ENCODE measurements around the gene PARD3.

Gene PARD3

GRCh38 chr10:34713875-34714274 lies 101.2 kb downstream of the PARD3 start:
- no peaks in the 10 kb centered on the region for H3K27me3 ChIP-seq (ENCODE audit: control insufficient read depth, insufficient read depth, low read length)
- H3K27ac ChIP-seq: no peak overlapping the region
- peaks cover 43% of the 10 kb centered on the region for H3K79me2 ChIP-seq
- no peak for TF ChIP-seq CTCF (IDR thresholded peaks at IDR 0.05)
- H3K9me3 ChIP-seq (ENCODE audit: control insufficient read depth, low read length): no peaks in the 10 kb centered on the region
- H3K9ac ChIP-seq: no peak overlapping the region
- no peak overlapping the region for H2AFZ ChIP-seq
- peaks cover 11% of the 10 kb centered on the region for H3K4me1 ChIP-seq
- H3K36me3 ChIP-seq (ENCODE audit: control insufficient read depth, insufficient read depth, low read length): no peaks in the 10 kb centered on the region
- H3K4me2 ChIP-seq (ENCODE audit: low read length): no peak overlapping the region
- H3K4me3 ChIP-seq (ENCODE audit: low read depth, low read length): no peak overlapping the region

- H3K79me2 ChIP-seq: peaks cover 31% of the 10 kb centered on the region
- H3K27ac ChIP-seq: peak overlapping the region; percentile 37
- H3K4me1 ChIP-seq: peaks cover 11% of the 10 kb centered on the region
- no peaks in the 10 kb centered on the region for H3K36me3 ChIP-seq (ENCODE audit: control insufficient read depth, insufficient read depth, low read length)
- no peak overlapping the region for H3K4me3 ChIP-seq (ENCODE audit: low read depth, low read length)
- H3K4me2 ChIP-seq (ENCODE audit: low read length): no peak overlapping the region
- no peak for TF ChIP-seq CTCF (IDR thresholded peaks at IDR 0.05)
- H3K27me3 ChIP-seq (ENCODE audit: control insufficient read depth, insufficient read depth, low read length): no peaks in the 10 kb centered on the region
- H3K9ac ChIP-seq: no peak overlapping the region
- H3K9me3 ChIP-seq (ENCODE audit: control insufficient read depth, low read length): no peaks in the 10 kb centered on the region
- no peak overlapping the region for H2AFZ ChIP-seq
These were observed 103.6 kb downstream of the PARD3 start for GRCh38 chr10:34711500-34711899.

- no peak overlapping the region for H3K27ac ChIP-seq
- no peaks in the 10 kb centered on the region for H3K27me3 ChIP-seq (ENCODE audit: control insufficient read depth, insufficient read depth, low read length)
- peaks cover 11% of the 10 kb centered on the region for H3K4me1 ChIP-seq
- no peaks in the 10 kb centered on the region for H3K36me3 ChIP-seq (ENCODE audit: control insufficient read depth, insufficient read depth, low read length)
- H3K9me3 ChIP-seq (ENCODE audit: control insufficient read depth, low read length): no peaks in the 10 kb centered on the region
- no peak overlapping the region for H2AFZ ChIP-seq
- no peak overlapping the region for H3K4me2 ChIP-seq (ENCODE audit: low read length)
- H3K9ac ChIP-seq: no peak overlapping the region
- H3K4me3 ChIP-seq (ENCODE audit: low read depth, low read length): no peak overlapping the region
- H3K79me2 ChIP-seq: peaks cover 30% of the 10 kb centered on the region
- TF ChIP-seq CTCF (IDR thresholded peaks at IDR 0.05): no peak
These were observed 104.7 kb downstream of the PARD3 start for GRCh38 chr10:34710391-34710751.

- Histone ChIP-seq H3K4me1 (peaks cover 11% of the 10 kb centered on the region), H3K36me3 (ENCODE audit: control insufficient read depth, insufficient read depth, low read length) (no peaks in the 10 kb centered on the region)
These were observed 105.3 kb downstream of the PARD3 start for GRCh38 chr10:34709637-34710390.

More at GRCh38 chr10:34709637-34710390, 105.3 kb downstream of the PARD3 start:
- Histone ChIP-seq H3K4me2 (ENCODE audit: low read length) (no peak overlapping the region), H3K9ac (no peak overlapping the region), H2AFZ (no peak overlapping the region), H3K79me2 (peaks cover 26% of the 10 kb centered on the region), H3K27me3 (ENCODE audit: control insufficient read depth, insufficient read depth, low read length) (no peaks in the 10 kb centered on the region), H3K9me3 (ENCODE audit: control insufficient read depth, low read length) (no peaks in the 10 kb centered on the region), H3K27ac (no peak overlapping the region), H3K4me3 (ENCODE audit: low read depth, low read length) (no peak overlapping the region)
- TF ChIP-seq CTCF (IDR thresholded peaks at IDR 0.05): no peak

Measured in parathyroid adenoma (tissue), 2 donors.